B cell (primary cell): ENCODE measurements around the gene CHEK2.

Source experiments
- CTCF ChIP-seq: fragments of 200-600 bp; IDR thresholded peaks from one replicate; pipeline ENCODE4 v1.8.0; 2022; ENCODE audit warnings: antibody characterized with exemption, mild to moderate bottlenecking
- EZH2 ChIP-seq: IDR thresholded peaks from 2 replicates; pipeline ENCODE4 v1.6.1; 2012; ENCODE audit warnings: borderline replicate concordance, low read depth, mild to moderate bottlenecking, moderate library complexity, low read length; ENCODE audit not compliant: insufficient read depth, poor library complexity, severe bottlenecking

- TF ChIP-seq CTCF, result no peak
- no peak for TF ChIP-seq EZH2
Measured at GRCh38 chr22:28716686-28717085, 24.9 kb downstream of the CHEK2 start.
